Neural cell (in vitro differentiated cells): Measurements from ENCODE around the gene TCF23.

ENCODE experiments used
- EP300 ChIP-seq: fragments of 450-650 bp; conservative IDR thresholded peaks from 2 replicates; pipeline ENCODE4 v1.6.1; 2014; ENCODE audit warnings: antibody characterized with exemption, mild to moderate bottlenecking, moderate library complexity; ENCODE audit not compliant: poor library complexity, severe bottlenecking
- EZH2 ChIP-seq: fragments of 200-600, 300-800 bp; shearing (Covaris generic), sonication (generic); IDR thresholded peaks from 2 replicates; pipeline ENCODE4 v1.6.1; 2014; ENCODE audit warnings: antibody characterized with exemption, low read length, borderline replicate concordance, mild to moderate bottlenecking; ENCODE audit not compliant: insufficient read depth, poor library complexity, severe bottlenecking
- POLR2AphosphoS5 ChIP-seq: IDR thresholded peaks from 2 replicates; pipeline ENCODE4 v1.6.1; 2012
- TF ChIP-seq, protein P1 (sequence below): fragments of 450-650 bp; IDR thresholded peaks from 2 replicates; pipeline ENCODE4 v1.5.1; 2014; ENCODE audit warnings: antibody characterized with exemption, mild to moderate bottlenecking, moderate library complexity; ENCODE audit not compliant: poor library complexity, severe bottlenecking

DNA sequence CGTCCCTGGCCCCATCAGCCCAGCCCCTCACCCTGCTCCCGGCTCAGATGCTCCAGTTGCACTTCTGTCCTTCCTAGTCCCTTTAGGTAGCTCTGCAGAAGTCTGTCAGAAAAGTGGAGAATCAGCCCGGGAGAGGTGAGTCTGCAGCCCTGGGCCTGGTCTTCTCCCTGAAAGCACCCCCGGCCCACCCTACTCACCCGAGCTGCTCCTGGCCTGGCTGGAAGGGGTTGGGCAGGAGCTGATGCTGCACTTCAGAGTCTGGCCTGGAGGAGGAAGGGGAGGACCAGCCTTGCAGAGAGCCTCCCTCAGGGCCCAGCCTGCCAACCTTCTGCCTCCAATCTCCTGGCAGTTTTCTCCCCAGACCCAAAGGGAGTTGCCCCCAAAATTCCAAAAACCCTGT is 46.5 kb upstream of the TCF23 start:
- TF ChIP-seq, protein P1, sequence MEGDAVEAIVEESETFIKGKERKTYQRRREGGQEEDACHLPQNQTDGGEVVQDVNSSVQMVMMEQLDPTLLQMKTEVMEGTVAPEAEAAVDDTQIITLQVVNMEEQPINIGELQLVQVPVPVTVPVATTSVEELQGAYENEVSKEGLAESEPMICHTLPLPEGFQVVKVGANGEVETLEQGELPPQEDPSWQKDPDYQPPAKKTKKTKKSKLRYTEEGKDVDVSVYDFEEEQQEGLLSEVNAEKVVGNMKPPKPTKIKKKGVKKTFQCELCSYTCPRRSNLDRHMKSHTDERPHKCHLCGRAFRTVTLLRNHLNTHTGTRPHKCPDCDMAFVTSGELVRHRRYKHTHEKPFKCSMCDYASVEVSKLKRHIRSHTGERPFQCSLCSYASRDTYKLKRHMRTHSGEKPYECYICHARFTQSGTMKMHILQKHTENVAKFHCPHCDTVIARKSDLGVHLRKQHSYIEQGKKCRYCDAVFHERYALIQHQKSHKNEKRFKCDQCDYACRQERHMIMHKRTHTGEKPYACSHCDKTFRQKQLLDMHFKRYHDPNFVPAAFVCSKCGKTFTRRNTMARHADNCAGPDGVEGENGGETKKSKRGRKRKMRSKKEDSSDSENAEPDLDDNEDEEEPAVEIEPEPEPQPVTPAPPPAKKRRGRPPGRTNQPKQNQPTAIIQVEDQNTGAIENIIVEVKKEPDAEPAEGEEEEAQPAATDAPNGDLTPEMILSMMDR, result no peak
- no peak for TF ChIP-seq EP300
- TF ChIP-seq EZH2, result no peak
- no peak for TF ChIP-seq POLR2AphosphoS5
